ENCODE measurements around the gene CELF5. TPM values are rescaled to one million over a fixed set of nuclear protein-coding genes. Genes with fewer than 3 reads are reported as not detected.

Gene CELF5
- total and polyA plus RNA-seq, 10 of the 15 experiments (the other 5 are each of a cell fraction or from before 2014, with no cell fraction given), result 0.01 to 0.04 TPM; not detected in 8

DNA sequence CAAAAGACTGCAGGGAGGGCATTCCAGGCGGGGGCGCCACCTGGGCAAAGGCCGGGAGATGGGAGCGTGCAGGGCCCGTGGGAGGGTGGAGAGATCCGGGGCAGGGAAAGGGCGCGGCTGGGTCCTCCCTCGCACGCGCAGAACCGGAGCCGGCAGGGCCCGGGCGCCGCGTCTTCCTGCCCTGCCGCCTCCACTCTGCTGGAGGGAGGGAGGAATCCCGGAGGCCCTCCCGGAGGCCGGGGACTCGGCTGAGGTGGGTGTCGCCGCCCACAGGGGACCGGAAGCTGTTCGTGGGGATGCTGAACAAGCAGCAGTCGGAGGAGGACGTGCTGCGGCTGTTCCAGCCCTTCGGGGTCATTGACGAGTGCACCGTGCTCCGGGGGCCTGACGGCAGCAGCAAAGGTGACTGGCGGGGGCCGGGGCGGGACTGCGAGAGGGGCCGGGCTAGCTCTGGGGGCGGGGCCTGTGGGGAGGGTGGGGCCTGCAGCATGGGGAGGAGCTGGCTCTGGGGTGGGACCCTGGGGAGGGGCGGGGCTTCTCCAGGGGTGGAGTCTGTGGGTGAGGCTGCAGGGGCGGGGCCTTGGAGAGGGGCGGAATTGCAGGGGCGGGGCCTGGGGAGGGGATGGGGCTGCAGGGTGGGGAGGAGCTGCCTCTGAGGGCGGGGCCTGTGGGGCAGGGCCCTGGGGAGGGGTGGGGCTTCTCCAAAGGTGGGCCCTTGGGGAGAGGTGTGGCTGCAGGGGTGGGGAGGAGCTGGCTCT lies 51.3 kb downstream of the CELF5 start:
- Histone ChIP-seq H3K4me1 (ENCODE audit: control insufficient read depth, insufficient read depth, low read length) (peaks cover 6% of the 10 kb centered on the region), H4K20me1 (ENCODE audit: control insufficient read depth, insufficient read depth) (no peaks in the 10 kb centered on the region), H3K9me3 (replicated peaks; ENCODE audit: control insufficient read depth, insufficient read depth, low read length) (no peaks in the 10 kb centered on the region; the same call in 2 of the 3 replicates), H3K79me2 (ENCODE audit: control insufficient read depth, insufficient read depth, low read length) (no peaks in the 10 kb centered on the region), H3K27ac (ENCODE audit: control insufficient read depth, insufficient read depth) (no peak overlapping the region), H3K36me3 (ENCODE audit: control insufficient read depth in 2 of 2, insufficient read depth in 2 of 2, low read length in 1 of 2) (no peaks in the 10 kb centered on the region), H3K9ac (ENCODE audit: control insufficient read depth, insufficient read depth, low read length) (peak overlapping the region; percentile 39), H3K4me3 (peak overlapping the region; percentile 71), H3K4me2 (ENCODE audit: control insufficient read depth, insufficient read depth) (peak overlapping the region; percentile 90), H3K27me3 (replicated peaks in 1 of 2; ENCODE audit: control insufficient read depth in 2 of 2, insufficient read depth in 2 of 2, low read length in 1 of 2) (no peaks in the 10 kb centered on the region), H2AFZ (ENCODE audit: control insufficient read depth, low read depth, low read length) (peak overlapping the region; percentile 89)
- ATAC-seq (peak; percentile 90), FAIRE-seq (no peak), DNase-seq (ENCODE audit: low read depth, low spot score) (peak; percentile 23)
- CTCF ChIA-PET, result interaction anchor here (0.6 to 1.9 kb wide), 10 partner anchors 9 to 487 kb away, joined by 3 to 10 read pairs (median 3); partner anchors contain the start of genes CELF5 and MRPL54
- 2% methylated on average over 32 of the region's 45 CpGs for WGBS (ENCODE audit: insufficient coverage, insufficient replicate concordance, low lambda C conversion rate, missing lambda C conversion rate)
- POLR2A ChIA-PET, result interaction anchor here (0.5 to 0.9 kb wide), 4 partner anchors 240 to 1097 kb away, joined by 3 to 10 read pairs (median 4); no protein-coding TSS in a partner anchor
- intact Hi-C loops (cut with micrococcal nuclease; ENCODE audit: unreplicated experiment), result no loop called here
- no TSS peak for BruUV-seq (replicated peaks)
- in situ Hi-C loops (cut with MboI), result no loop called here
- SMC1A ChIA-PET (ENCODE audit: uncharacterized antibody, unreplicated experiment), result interaction anchor here (0.5 to 0.7 kb wide), 2 partner anchors 12 to 577 kb away, joined by 3 read pairs; no protein-coding TSS in a partner anchor
- RAD21 ChIA-PET (ENCODE audit: unreplicated experiment), result interaction anchor here (0.5 to 1.1 kb wide), 6 partner anchors 8 to 240 kb away, joined by 3 to 4 read pairs (median 4); no protein-coding TSS in a partner anchor
- TF ChIP-seq BMI1 (IDR thresholded peaks at IDR 0.05; ENCODE audit: borderline replicate concordance), result no peak
- TF ChIP-seq NR2F1 (conservative IDR thresholded peaks at IDR 0.05), result peak; percentile 68
- no peak for TF ChIP-seq CEBPB (IDR thresholded peaks at IDR 0.05; ENCODE audit: borderline replicate concordance in 1 of 2, low read depth in 2 of 2, low read length in 2 of 2)
- TF ChIP-seq IKZF2 (IDR thresholded peaks at IDR 0.05), result peak; percentile 30 to 34; a peak in 1 of 4 replicates
- 0 out of 2 replicates have a peak, but pooled peaks have one; percentile 48 for TF ChIP-seq SMARCA5 (IDR thresholded peaks at IDR 0.05)
- TF ChIP-seq GATAD2B (conservative IDR thresholded peaks at IDR 0.05; ENCODE audit: low read depth), result 0 out of 2 replicates have a peak, but pooled peaks have one; percentile 48
- TF ChIP-seq DPF2 (IDR thresholded peaks at IDR 0.05), result peak; percentile 44; the same call in 1 of the 2 replicates
- TF ChIP-seq ZNF24 (IDR thresholded peaks at IDR 0.05), result no peak
- 0 out of 2 replicates have a peak, but pooled peaks have one; percentile 30 for TF ChIP-seq BACH1 (IDR thresholded peaks at IDR 0.05; ENCODE audit: borderline replicate concordance)
- peak; percentile 68 for TF ChIP-seq IKZF1 (conservative IDR thresholded peaks at IDR 0.05)
- TF ChIP-seq, protein P1, sequence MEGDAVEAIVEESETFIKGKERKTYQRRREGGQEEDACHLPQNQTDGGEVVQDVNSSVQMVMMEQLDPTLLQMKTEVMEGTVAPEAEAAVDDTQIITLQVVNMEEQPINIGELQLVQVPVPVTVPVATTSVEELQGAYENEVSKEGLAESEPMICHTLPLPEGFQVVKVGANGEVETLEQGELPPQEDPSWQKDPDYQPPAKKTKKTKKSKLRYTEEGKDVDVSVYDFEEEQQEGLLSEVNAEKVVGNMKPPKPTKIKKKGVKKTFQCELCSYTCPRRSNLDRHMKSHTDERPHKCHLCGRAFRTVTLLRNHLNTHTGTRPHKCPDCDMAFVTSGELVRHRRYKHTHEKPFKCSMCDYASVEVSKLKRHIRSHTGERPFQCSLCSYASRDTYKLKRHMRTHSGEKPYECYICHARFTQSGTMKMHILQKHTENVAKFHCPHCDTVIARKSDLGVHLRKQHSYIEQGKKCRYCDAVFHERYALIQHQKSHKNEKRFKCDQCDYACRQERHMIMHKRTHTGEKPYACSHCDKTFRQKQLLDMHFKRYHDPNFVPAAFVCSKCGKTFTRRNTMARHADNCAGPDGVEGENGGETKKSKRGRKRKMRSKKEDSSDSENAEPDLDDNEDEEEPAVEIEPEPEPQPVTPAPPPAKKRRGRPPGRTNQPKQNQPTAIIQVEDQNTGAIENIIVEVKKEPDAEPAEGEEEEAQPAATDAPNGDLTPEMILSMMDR (IDR thresholded peaks at IDR 0.05 in 2 of 3, conservative IDR thresholded peaks at IDR 0.05 in 1 of 3; ENCODE audit: control insufficient read depth in 2 of 3, extremely low read depth in 1 of 3, insufficient read depth in 1 of 3, low read depth in 3 of 3, low read length in 3 of 3), result peak in 2 of 3 experiments; percentile 54 to 59; a peak in 3 of 6 replicates
- TF ChIP-seq, protein P2, sequence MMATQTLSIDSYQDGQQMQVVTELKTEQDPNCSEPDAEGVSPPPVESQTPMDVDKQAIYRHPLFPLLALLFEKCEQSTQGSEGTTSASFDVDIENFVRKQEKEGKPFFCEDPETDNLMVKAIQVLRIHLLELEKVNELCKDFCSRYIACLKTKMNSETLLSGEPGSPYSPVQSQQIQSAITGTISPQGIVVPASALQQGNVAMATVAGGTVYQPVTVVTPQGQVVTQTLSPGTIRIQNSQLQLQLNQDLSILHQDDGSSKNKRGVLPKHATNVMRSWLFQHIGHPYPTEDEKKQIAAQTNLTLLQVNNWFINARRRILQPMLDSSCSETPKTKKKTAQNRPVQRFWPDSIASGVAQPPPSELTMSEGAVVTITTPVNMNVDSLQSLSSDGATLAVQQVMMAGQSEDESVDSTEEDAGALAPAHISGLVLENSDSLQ (IDR thresholded peaks at IDR 0.05), result peak; percentile 75
- peak in 1 of 2 experiments; percentile 33; a peak in 1 of 4 replicates for TF ChIP-seq BHLHE40 (IDR thresholded peaks at IDR 0.05; ENCODE audit: borderline replicate concordance in 1 of 2, low read depth in 2 of 2, low read length in 1 of 2)
- no peak for TF ChIP-seq JUNB (IDR thresholded peaks at IDR 0.05)
- TF ChIP-seq CHD2 (IDR thresholded peaks at IDR 0.05; ENCODE audit: borderline replicate concordance, low read depth, low read length), result 0 out of 2 replicates have a peak, but pooled peaks have one; percentile 6
- peak; percentile 22; the same call in 1 of the 2 replicates for TF ChIP-seq YY1 (IDR thresholded peaks at IDR 0.05; ENCODE audit: low read depth, low read length)
- TF ChIP-seq CHD1 (IDR thresholded peaks at IDR 0.05; ENCODE audit: low read depth, low read length), result no peak
- TF ChIP-seq PBX3 (IDR thresholded peaks at IDR 0.05; ENCODE audit: insufficient replicate concordance, low read depth, low read length), result peak; percentile 47
- no peak for TF ChIP-seq PAX5 (IDR thresholded peaks at IDR 0.05; ENCODE audit: borderline replicate concordance, low read depth, low read length)
- peak; percentile 52; the same call in 1 of the 2 replicates for TF ChIP-seq NBN (IDR thresholded peaks at IDR 0.05)
